K562 (cell line): Measurements from ENCODE around the gene MAP2K3. TPM values are rescaled to one million over a fixed set of nuclear protein-coding genes. Genes with fewer than 3 reads are reported as not detected.
"Not testable (repeated sequence)": the region's sequence is repeated elsewhere in the genome, so short reads cannot be mapped to it uniquely, and the experiment has no call there.

Experiments
- ATAC-seq: fragments of 200-7000 bp; cut with Tn5 transposase; 3 replicates; pipeline ENCODE4 v1.9.1; 2020; ENCODE audit warnings: moderate library complexity
- BruUV-seq: library from RNA; stranded (reverse); fragments of 400-500 nt; replicated peaks from 2 replicates; lab custom pipeline; 2021; lab: Mats Ljungman, UMichigan
- CTCF ChIA-PET: fragments of 300-600 bp; formaldehyde crosslinking; extraction: SDS; loops from one replicate; lab custom pipeline; 2021; ENCODE audit warnings: low intra/inter-chr PET ratio; lab: Yijun Ruan, JAX
- POLR2A ChIA-PET: fragments of 300-600, 350-650 bp; sonication (Branson Sonifier 250); formaldehyde crosslinking; extraction: SDS; loops from one replicate; lab custom pipeline; 2021; ENCODE audit warnings: antibody characterized with exemption, inconsistent platforms; lab: Yijun Ruan, JAX
- DNase-seq, 4 experiments: peaks; one replicate each; pipeline versions ENCODE4 v3.0.0 to v3.0.0-alpha.2; 2011 to 2018; ENCODE audit warnings: low spot score in 3 of 4, mixed read lengths in 3 of 4; ENCODE audit errors: extremely low read depth in 1 of 4
- FAIRE-seq: peaks from 2 replicates; lab custom pipeline; 2011; peaks lifted over from hg19 to GRCh38; lab: Jason Lieb, UNC
- H2AFZ ChIP-seq: 2 replicates; pipeline ENCODE4 v1.6.0; 2011; ENCODE audit warnings: low read depth, low read length, control low read depth, inconsistent platforms
- H3K27ac ChIP-seq: fragments of 200-600 bp; 3 replicates; pipeline ENCODE4 v1.8.0; 2011; ENCODE audit warnings: low read depth, mild to moderate bottlenecking, control low read depth, inconsistent platforms, low read length, moderate library complexity, mixed read lengths; ENCODE audit errors: extremely low read depth
- H3K27me3 ChIP-seq, 2 experiments: fragments of 300-600 bp in 1 of 2; 2 replicates in 1 of 2; 3 replicates in 1 of 2; pipeline versions ENCODE4 v1.6.0 to v1.8.0; 2011; ENCODE audit warnings: inconsistent platforms in 2 of 2, low read length in 2 of 2, mild to moderate bottlenecking in 1 of 2, mixed read lengths in 1 of 2, moderate library complexity in 1 of 2; ENCODE audit not compliant: control insufficient read depth in 2 of 2, insufficient read depth in 2 of 2
- H3K36me3 ChIP-seq: fragments of 300-600 bp; 3 replicates; pipeline ENCODE4 v1.8.0; 2011; ENCODE audit warnings: mild to moderate bottlenecking, low read length, inconsistent platforms; ENCODE audit not compliant: control insufficient read depth, insufficient read depth
- H3K4me1 ChIP-seq, 2 experiments: fragments of 200-600 bp in 1 of 2; replicated peaks in 1 of 2; 2 replicates in 1 of 2; 3 replicates in 1 of 2; pipeline versions ENCODE4 v1.5.1 to v1.8.0; 2011; ENCODE audit warnings: inconsistent platforms in 2 of 2, low read length in 2 of 2, mild to moderate bottlenecking in 1 of 2, mixed read lengths in 1 of 2, moderate library complexity in 1 of 2; ENCODE audit not compliant: control insufficient read depth in 2 of 2, insufficient read depth in 2 of 2
- H3K4me2 ChIP-seq: 2 replicates; pipeline ENCODE4 v1.6.1; 2011; ENCODE audit warnings: low read length, control low read depth, inconsistent platforms, mixed read lengths; ENCODE audit not compliant: insufficient read depth
- H3K4me3 ChIP-seq: fragments of 200-600 bp; sonication (generic), shearing (Covaris generic); 2 replicates; pipeline ENCODE4 v1.5.1; 2016; ENCODE audit warnings: control low read depth, inconsistent platforms
- H3K79me2 ChIP-seq: fragments of 200-600 bp; 3 replicates; pipeline ENCODE4 v1.8.0; 2011; ENCODE audit warnings: low read length, inconsistent platforms; ENCODE audit not compliant: control insufficient read depth, insufficient read depth
- H3K9ac ChIP-seq, 2 experiments: 2 replicates each; pipeline versions ENCODE4 v1.6.0 to v1.6.1; 2011; ENCODE audit warnings: low read depth in 2 of 2, low read length in 2 of 2, control low read depth in 1 of 2, inconsistent platforms in 1 of 2, mild to moderate bottlenecking in 1 of 2, mixed read lengths in 1 of 2; ENCODE audit not compliant: insufficient read depth in 1 of 2
- H3K9me1 ChIP-seq: one replicate; pipeline ENCODE4 v1.6.0; 2011; ENCODE audit warnings: inconsistent platforms, mild to moderate bottlenecking, low read length, moderate library complexity; ENCODE audit not compliant: control insufficient read depth, insufficient read depth
- H3K9me3 ChIP-seq: replicated peaks from 2 replicates; pipeline ENCODE4 v1.5.1; 2011; ENCODE audit warnings: low read depth, low read length, inconsistent platforms; ENCODE audit not compliant: control insufficient read depth, insufficient read depth
- H4K20me1 ChIP-seq: replicated peaks from 2 replicates; pipeline ENCODE4 v1.6.1; 2011; ENCODE audit warnings: low read length, inconsistent platforms, mixed read lengths; ENCODE audit not compliant: control insufficient read depth, insufficient read depth
- ZFP36 ChIP-seq: fragments of 150-350 bp; IDR thresholded peaks from 2 replicates; pipeline ENCODE4 v1.6.1; 2018; ENCODE audit warnings: low read length, low read depth; ENCODE audit not compliant: partially characterized antibody
- WGBS: fragments of 100-300 bp; shearing (Covaris generic); methylation state at CpG from one replicate; pipeline ENCODE4 v1.1.6; 2016; ENCODE audit warnings: low coverage, mixed read lengths; ENCODE audit not compliant: insufficient coverage; ENCODE audit errors: missing lambda C conversion rate; 5-methylcytosine and 5-hydroxymethylcytosine counted together
- in situ Hi-C: fragments of 300-500 bp; cut with MboI; formaldehyde crosslinking; loops from 4 replicates; pipeline ENCODE4 v1.15.0; 2018; ENCODE audit warnings: inconsistent platforms, mixed read lengths
- intact Hi-C: fragments of 100-400 bp; cut with micrococcal nuclease; formaldehyde crosslinking; loops from 2 replicates; pipeline ENCODE4 v1.14.2; 2022
- polyA plus RNA-seq, 8 experiments: library from polyadenylated mRNA; depleted of rRNA in 4 of 8; stranded (reverse) in 5 of 8; unstranded in 3 of 8; fragments of >200 nt; fragmentation: Nextera tagmentation in 2 of 8; fragmentation: Illumina TruSeq in 1 of 8; extraction: Ambion mirVana in 2 of 8; extraction: Trizol in 1 of 8; gene quantifications; 2 replicates each; pipeline versions ENCODE4 v1.2.1 to v1.2.3, GENCODE V29; 2011 to 2014; ENCODE audit warnings: inconsistent platforms in 1 of 8, missing spikeins in 1 of 8
- total RNA-seq, 7 experiments: library from RNA; depleted of rRNA in 6 of 7; stranded (reverse); fragments of >200 nt in 6 of 7; fragmentation: Illumina TruSeq in 2 of 7; extraction: Trizol in 2 of 7; gene quantifications; 2 replicates each; pipeline versions ENCODE4 v1.2.1 to v1.2.3, GENCODE V29; 2011 to 2021; ENCODE audit warnings: low replicate concordance in 1 of 7

The MAP2K3 gene
- total and polyA plus RNA-seq, 9 of the 15 experiments (the other 6 are each of a cell fraction or from before 2014, with no cell fraction given): 0.18 to 14.8 (median 3.5) TPM

GRCh38 chr17:21313761-21314160 is 29.2 kb downstream of the MAP2K3 start:
- H3K9ac ChIP-seq, H3K27ac ChIP-seq, H4K20me1 ChIP-seq, H3K79me2 ChIP-seq, H3K4me3 ChIP-seq, in situ Hi-C loops, POLR2A ChIA-PET, CTCF ChIA-PET, intact Hi-C loops, H3K4me1 ChIP-seq, FAIRE-seq, H3K9me3 ChIP-seq, H2AFZ ChIP-seq, ATAC-seq, DNase-seq, H3K27me3 ChIP-seq, H3K4me2 ChIP-seq, BruUV-seq, H3K36me3 ChIP-seq, H3K9me1 ChIP-seq: not testable (repeated sequence)
- no CpG with 5 or more reads among the region's 2 CpGs for WGBS
- peak; percentile 36 for TF ChIP-seq ZFP36

DNA sequence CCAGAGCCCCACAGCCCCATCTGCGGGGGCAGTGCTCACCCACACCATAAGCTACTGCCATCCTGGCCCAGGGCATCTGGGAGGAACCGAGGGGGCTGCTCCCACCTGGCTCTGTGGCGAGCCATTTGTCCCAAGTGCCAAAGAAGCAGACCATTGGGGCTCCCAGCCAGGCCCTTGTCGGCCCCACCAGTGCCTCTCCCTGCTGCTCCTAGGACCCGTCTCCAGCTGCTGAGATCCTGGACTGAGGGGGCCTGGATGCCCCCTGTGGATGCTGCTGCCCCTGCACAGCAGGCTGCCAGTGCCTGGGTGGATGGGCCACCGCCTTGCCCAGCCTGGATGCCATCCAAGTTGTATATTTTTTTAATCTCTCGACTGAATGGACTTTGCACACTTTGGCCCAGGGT is 29.8 kb downstream of the MAP2K3 start:
- H3K79me2 ChIP-seq, in situ Hi-C loops, H3K9me1 ChIP-seq, H4K20me1 ChIP-seq, H3K27me3 ChIP-seq, CTCF ChIA-PET, H3K4me2 ChIP-seq, ATAC-seq, DNase-seq, POLR2A ChIA-PET, intact Hi-C loops, BruUV-seq, H3K9me3 ChIP-seq, H3K27ac ChIP-seq, H3K36me3 ChIP-seq, H3K4me3 ChIP-seq, H3K4me1 ChIP-seq, H2AFZ ChIP-seq, FAIRE-seq, H3K9ac ChIP-seq: not testable (repeated sequence)
- 95% methylated on average over 3 of the region's 7 CpGs for WGBS

- intact Hi-C loops, CTCF ChIA-PET, DNase-seq, ATAC-seq, FAIRE-seq, H3K4me1 ChIP-seq, BruUV-seq, in situ Hi-C loops, H3K4me3 ChIP-seq, H2AFZ ChIP-seq, H3K27ac ChIP-seq, H3K9me3 ChIP-seq, H3K4me2 ChIP-seq, H3K9ac ChIP-seq, H4K20me1 ChIP-seq, H3K79me2 ChIP-seq, H3K27me3 ChIP-seq, POLR2A ChIA-PET, H3K36me3 ChIP-seq, H3K9me1 ChIP-seq: not testable (repeated sequence)
- 92% methylated on average over 5 of the region's 7 CpGs for WGBS
Measured at GRCh38 chr17:21314701-21315111, 30.2 kb downstream of the MAP2K3 start.
